SH-SY5Y (cell line): Measurements from ENCODE around the gene SMAD3.

Experiments
- GATA2 ChIP-seq: IDR thresholded peaks from 2 replicates; pipeline ENCODE4 v1.6.1; 2011; ENCODE audit warnings: mild to moderate bottlenecking, low read depth, low read length
- GATA3 ChIP-seq: IDR thresholded peaks from 2 replicates; pipeline ENCODE4 v1.6.1; 2011; ENCODE audit warnings: low read depth, mild to moderate bottlenecking, low read length, moderate library complexity

The SMAD3 gene

GRCh38 chr15:67198157-67198754 is 132.9 kb downstream of the SMAD3 start:
- TF ChIP-seq GATA2 (no peak), GATA3 (no peak)

- TF ChIP-seq GATA2, result no peak
- TF ChIP-seq GATA3, result no peak
Measured at GRCh38 chr15:67199391-67199790, 134.0 kb downstream of the SMAD3 start.

GRCh38 chr15:67199881-67200763 is 134.7 kb downstream of the SMAD3 start:
- TF ChIP-seq GATA3 (no peak), GATA2 (no peak)

- no peak for TF ChIP-seq GATA2
- no peak for TF ChIP-seq GATA3
Measured at GRCh38 chr15:67201136-67201535, 135.7 kb downstream of the SMAD3 start.

- no peak for TF ChIP-seq GATA2
- TF ChIP-seq GATA3, result no peak
Measured at GRCh38 chr15:67202091-67202490, 136.7 kb downstream of the SMAD3 start.

- TF ChIP-seq GATA2, result no peak
- TF ChIP-seq GATA3, result no peak
Measured at GRCh38 chr15:67202991-67203390, 137.6 kb downstream of the SMAD3 start.

- TF ChIP-seq GATA3 (no peak), GATA2 (no peak)
Measured at GRCh38 chr15:67207555-67208207, 142.3 kb downstream of the SMAD3 start.

- no peak for TF ChIP-seq GATA3
- TF ChIP-seq GATA2, result no peak
Measured at GRCh38 chr15:67208396-67208795, 143.0 kb downstream of the SMAD3 start.

GRCh38 chr15:67210555-67211168 is 145.3 kb downstream of the SMAD3 start:
- TF ChIP-seq GATA3 (no peak), GATA2 (no peak)

GRCh38 chr15:67212684-67213367 is 147.4 kb downstream of the SMAD3 start:
- no peak for TF ChIP-seq GATA3
- no peak for TF ChIP-seq GATA2

- TF ChIP-seq GATA3, result no peak
- TF ChIP-seq GATA2, result no peak
Measured at GRCh38 chr15:67215102-67215501, 149.7 kb downstream of the SMAD3 start.

GRCh38 chr15:67216859-67217258 is 151.5 kb downstream of the SMAD3 start:
- TF ChIP-seq GATA2, result no peak

GRCh38 chr15:67218428-67218827 is 153.0 kb downstream of the SMAD3 start:
- TF ChIP-seq GATA3, result no peak
- TF ChIP-seq GATA2, result no peak

- TF ChIP-seq GATA2 (no peak), GATA3 (no peak)
Measured at GRCh38 chr15:67219288-67219687, 153.9 kb downstream of the SMAD3 start.
